A549 (cell line): Measurements from ENCODE around the gene GSTM2.

Experiments
- POLR2A ChIP-seq: IDR thresholded peaks from 2 replicates; pipeline ENCODE4 v1.6.1; 2012; ENCODE audit warnings: mild to moderate bottlenecking, low read length
- TF ChIP-seq, protein P1 (sequence below): fragments of >200 bp; sonication (Bioruptor Twin); formaldehyde crosslinking; IDR thresholded peaks from 3 replicates; pipeline ENCODE4 v1.5.1; 2016

DNA sequence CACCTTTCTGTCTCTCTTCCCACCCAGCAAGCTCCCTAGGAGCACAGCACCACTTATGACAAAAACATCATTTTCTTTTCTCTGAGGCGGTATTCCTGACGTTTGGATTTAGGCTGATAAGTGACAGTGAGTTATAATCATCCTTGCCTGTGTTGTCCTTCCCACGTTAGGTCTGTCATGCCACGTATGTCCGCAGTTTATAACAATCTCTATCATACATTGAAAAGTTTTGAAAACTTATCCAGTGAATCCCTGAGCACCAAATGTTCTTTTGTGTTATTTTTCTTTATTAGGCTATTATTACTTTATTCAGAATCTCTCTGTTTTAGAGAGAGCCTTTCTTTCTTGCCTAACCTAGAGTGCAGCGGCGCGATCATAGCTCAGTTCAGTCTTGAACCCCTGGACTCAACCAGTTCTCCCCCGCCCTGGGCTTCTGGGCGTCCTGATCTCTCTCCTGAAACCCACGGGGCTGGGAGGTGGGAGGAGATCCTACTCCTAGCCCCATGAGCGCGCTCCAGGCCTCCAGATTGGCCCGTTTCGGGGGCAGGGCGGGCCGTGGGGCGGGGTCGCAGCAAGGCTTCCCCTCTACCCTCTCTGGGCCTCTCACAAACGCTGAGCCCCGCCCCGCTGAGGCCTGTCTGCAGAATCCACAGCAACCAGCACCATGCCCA is at the start of gene GSTM2:
- TF ChIP-seq POLR2A: no peak
- TF ChIP-seq, protein P1, sequence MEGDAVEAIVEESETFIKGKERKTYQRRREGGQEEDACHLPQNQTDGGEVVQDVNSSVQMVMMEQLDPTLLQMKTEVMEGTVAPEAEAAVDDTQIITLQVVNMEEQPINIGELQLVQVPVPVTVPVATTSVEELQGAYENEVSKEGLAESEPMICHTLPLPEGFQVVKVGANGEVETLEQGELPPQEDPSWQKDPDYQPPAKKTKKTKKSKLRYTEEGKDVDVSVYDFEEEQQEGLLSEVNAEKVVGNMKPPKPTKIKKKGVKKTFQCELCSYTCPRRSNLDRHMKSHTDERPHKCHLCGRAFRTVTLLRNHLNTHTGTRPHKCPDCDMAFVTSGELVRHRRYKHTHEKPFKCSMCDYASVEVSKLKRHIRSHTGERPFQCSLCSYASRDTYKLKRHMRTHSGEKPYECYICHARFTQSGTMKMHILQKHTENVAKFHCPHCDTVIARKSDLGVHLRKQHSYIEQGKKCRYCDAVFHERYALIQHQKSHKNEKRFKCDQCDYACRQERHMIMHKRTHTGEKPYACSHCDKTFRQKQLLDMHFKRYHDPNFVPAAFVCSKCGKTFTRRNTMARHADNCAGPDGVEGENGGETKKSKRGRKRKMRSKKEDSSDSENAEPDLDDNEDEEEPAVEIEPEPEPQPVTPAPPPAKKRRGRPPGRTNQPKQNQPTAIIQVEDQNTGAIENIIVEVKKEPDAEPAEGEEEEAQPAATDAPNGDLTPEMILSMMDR: no peak
